Measurements from ENCODE around the gene SLC35E1. TPM values are rescaled to one million over a fixed set of nuclear protein-coding genes. Genes with fewer than 3 reads are reported as not detected.
"Not testable (repeated sequence)": the region's sequence is repeated elsewhere in the genome, so short reads cannot be mapped to it uniquely, and the experiment has no call there.

SLC35E1 gene
- total RNA-seq, 1 donor from 2014 or later, result 48.7 TPM

- no peak for DNase-seq (ENCODE audit: low spot score)
Observed at GRCh38 chr19:16548956-16549355, 23.3 kb downstream of the SLC35E1 start.

GRCh38 chr19:16544473-16545231, 27.6 kb downstream of the SLC35E1 start:
- no peak for DNase-seq (ENCODE audit: low spot score)

GRCh38 chr19:16543734-16544133, 28.5 kb downstream of the SLC35E1 start:
- not testable (repeated sequence) for DNase-seq (ENCODE audit: low spot score)

- DNase-seq (ENCODE audit: low spot score), result no peak
Observed at GRCh38 chr19:16542910-16543472, 29.2 kb downstream of the SLC35E1 start.

GRCh38 chr19:16542045-16542909, 29.9 kb downstream of the SLC35E1 start, which contains the start of gene CHERP:
CHERP (minus strand) TSS chr19:16542437; CDS start chr19:16542378, 59 bp downstream.
- peak; percentile 98 for DNase-seq (ENCODE audit: low spot score)

GRCh38 chr19:16541526-16542044, 30.6 kb downstream of the SLC35E1 start:
- DNase-seq (ENCODE audit: low spot score), result no peak

- DNase-seq (ENCODE audit: low spot score), result no peak
Observed at GRCh38 chr19:16540948-16541347, 31.3 kb downstream of the SLC35E1 start.

- DNase-seq (ENCODE audit: low spot score), result no peak
Observed at GRCh38 chr19:16537111-16537510, 35.1 kb downstream of the SLC35E1 start.

- no peak for DNase-seq (ENCODE audit: low spot score)
Observed at GRCh38 chr19:16536130-16536529, 36.1 kb downstream of the SLC35E1 start.

- DNase-seq (ENCODE audit: low spot score), result no peak
Observed at GRCh38 chr19:16535381-16535780, 36.8 kb downstream of the SLC35E1 start.

GRCh38 chr19:16532440-16533234, 39.6 kb downstream of the SLC35E1 start:
- DNase-seq (ENCODE audit: low spot score), result no peak

- DNase-seq (ENCODE audit: low spot score), result no peak
Observed at GRCh38 chr19:16531380-16531669, 40.9 kb downstream of the SLC35E1 start.

GRCh38 chr19:16530540-16531379, 41.5 kb downstream of the SLC35E1 start:
- no peak for DNase-seq (ENCODE audit: low spot score)

GRCh38 chr19:16529466-16530144, 42.6 kb downstream of the SLC35E1 start:
- DNase-seq (ENCODE audit: low spot score), result no peak

- no peak for DNase-seq (ENCODE audit: low spot score)
Observed at GRCh38 chr19:16527971-16528521, 44.2 kb downstream of the SLC35E1 start.

GRCh38 chr19:16527334-16527935, 44.8 kb downstream of the SLC35E1 start:
- DNase-seq (ENCODE audit: low spot score), result no peak

GRCh38 chr19:16525751-16526481, 46.3 kb downstream of the SLC35E1 start:
- no peak for DNase-seq (ENCODE audit: low spot score)

Measured in mesenteric fat pad (tissue), 1 donor.